DOHH2 (cell line): ENCODE measurements around the gene GOLGA6C.
A peak's percentile ranks its signal among the peaks of the same experiment; 100 is the strongest.
"Not testable (repeated sequence)": the region's sequence is repeated elsewhere in the genome, so short reads cannot be mapped to it uniquely, and the experiment has no call there.

Source experiments
- H3F3A ChIP-seq: fragments of 200-600 bp; sonication (generic), shearing (Covaris generic); 2 replicates; pipeline ENCODE4 v1.6.0; 2016; ENCODE audit warnings: antibody characterized with exemption, mild to moderate bottlenecking; ENCODE audit not compliant: control insufficient read depth, insufficient read depth
- H3K27ac ChIP-seq: fragments of 200-600 bp; sonication (generic); 2 replicates; pipeline ENCODE4 v1.5.1; 2014; ENCODE audit warnings: low read depth, mild to moderate bottlenecking, low read length, moderate library complexity
- H3K27me3 ChIP-seq: fragments of 200-600 bp; sonication (generic); 2 replicates; pipeline ENCODE4 v1.6.1; 2014; ENCODE audit warnings: mild to moderate bottlenecking, low read length, mixed read lengths; ENCODE audit not compliant: control insufficient read depth
- H3K36me3 ChIP-seq: fragments of 200-600 bp; sonication (generic); 2 replicates; pipeline ENCODE4 v1.6.1; 2014; ENCODE audit warnings: mild to moderate bottlenecking, low read length, moderate library complexity, mixed read lengths; ENCODE audit not compliant: control insufficient read depth
- H3K4me1 ChIP-seq: fragments of 200-600 bp; sonication (generic); 2 replicates; pipeline ENCODE4 v1.6.1; 2014; ENCODE audit warnings: mild to moderate bottlenecking, low read length, mixed read lengths; ENCODE audit not compliant: control insufficient read depth
- H3K4me2 ChIP-seq: fragments of 200-600 bp; sonication (generic); 2 replicates; pipeline ENCODE4 v1.6.0; 2014; ENCODE audit warnings: mild to moderate bottlenecking, low read length, moderate library complexity
- H3K4me3 ChIP-seq: fragments of 200-600 bp; sonication (generic); 2 replicates; pipeline ENCODE4 v1.5.1; 2014; ENCODE audit warnings: mild to moderate bottlenecking, low read length, mixed read lengths
- H3K79me2 ChIP-seq: fragments of 200-600 bp; sonication (generic); 2 replicates; pipeline ENCODE4 v1.6.1; 2014; ENCODE audit warnings: mild to moderate bottlenecking, low read length, mixed read lengths; ENCODE audit not compliant: control insufficient read depth
- H3K9me2 ChIP-seq: fragments of 200-600 bp; sonication (generic); replicated peaks from 2 replicates; pipeline ENCODE4 v1.6.1; 2014; ENCODE audit warnings: mild to moderate bottlenecking, low read length, mixed read lengths; ENCODE audit not compliant: control insufficient read depth
- H3K9me3 ChIP-seq: fragments of 200-600 bp; sonication (generic); 2 replicates; pipeline ENCODE4 v1.6.1; 2014; ENCODE audit warnings: antibody characterized with exemption, low read length, mixed read lengths; ENCODE audit not compliant: control insufficient read depth, insufficient read depth
- H4K20me1 ChIP-seq: fragments of 200-600 bp; sonication (generic); 2 replicates; pipeline ENCODE4 v1.6.0; 2014; ENCODE audit warnings: low read depth, mild to moderate bottlenecking, antibody characterized with exemption, low read length, moderate library complexity; ENCODE audit not compliant: control insufficient read depth, insufficient read depth
- EZH2phosphoT487 ChIP-seq: fragments of 200-600 bp; sonication (generic); IDR thresholded peaks from 2 replicates; pipeline ENCODE4 v1.6.1; 2017; ENCODE audit warnings: borderline replicate concordance, mild to moderate bottlenecking, antibody characterized with exemption, low read length, moderate library complexity, mixed read lengths
- TF ChIP-seq, protein P1 (sequence below): fragments of 200-600 bp; sonication (generic); IDR thresholded peaks from one replicate; pipeline ENCODE4 v1.5.1; 2014; ENCODE audit warnings: antibody characterized with exemption, mild to moderate bottlenecking, low read depth, low read length; ENCODE audit not compliant: poor library complexity, severe bottlenecking

GOLGA6C gene

DNA sequence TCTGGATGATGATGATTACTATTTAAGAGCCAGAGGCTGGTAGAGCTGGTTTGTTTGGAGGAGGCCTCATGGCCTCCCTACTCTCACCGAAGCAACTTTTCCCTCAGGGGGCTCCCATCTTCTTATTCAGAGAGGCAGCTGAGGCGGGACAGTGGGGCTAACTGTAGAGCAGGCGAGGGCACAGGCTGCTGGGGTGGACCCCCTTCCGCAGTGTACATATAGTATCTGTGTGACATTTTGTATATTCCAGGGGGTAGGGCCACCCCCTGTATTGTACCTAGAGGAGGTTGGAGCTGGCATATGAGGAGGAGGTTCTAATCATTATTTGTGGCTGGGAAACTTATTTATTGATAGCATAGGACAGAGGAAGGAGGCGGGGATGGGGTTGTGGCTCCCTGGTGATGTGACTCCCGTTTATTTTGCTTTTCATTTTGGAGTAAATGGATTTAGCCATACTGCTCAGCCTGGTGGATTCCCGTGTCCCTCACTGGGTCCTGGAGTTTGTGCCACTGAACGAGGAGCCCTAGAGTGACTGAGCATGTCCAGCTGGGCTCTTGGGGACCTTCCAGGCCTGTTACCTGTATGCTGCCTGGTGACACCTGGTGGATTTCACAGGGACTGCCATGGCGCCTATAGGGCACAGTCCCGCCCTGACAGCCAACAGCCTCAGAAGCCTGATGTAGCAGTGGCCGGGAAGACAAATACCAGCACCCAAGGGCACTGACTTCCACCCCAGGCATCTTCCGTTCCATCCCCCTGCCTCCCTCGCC is 40.6 kb downstream of the GOLGA6C start:
- H3K4me2 ChIP-seq = 0 out of 2 replicates have a peak overlapping the region, but pooled peaks have one; percentile 24
- not testable (repeated sequence) for H3K36me3 ChIP-seq, H3K27ac ChIP-seq, H3K27me3 ChIP-seq, H3F3A ChIP-seq, H4K20me1 ChIP-seq, H3K4me3 ChIP-seq, H3K9me3 ChIP-seq, H3K9me2 ChIP-seq, H3K79me2 ChIP-seq, H3K4me1 ChIP-seq
- TF ChIP-seq, protein P1, sequence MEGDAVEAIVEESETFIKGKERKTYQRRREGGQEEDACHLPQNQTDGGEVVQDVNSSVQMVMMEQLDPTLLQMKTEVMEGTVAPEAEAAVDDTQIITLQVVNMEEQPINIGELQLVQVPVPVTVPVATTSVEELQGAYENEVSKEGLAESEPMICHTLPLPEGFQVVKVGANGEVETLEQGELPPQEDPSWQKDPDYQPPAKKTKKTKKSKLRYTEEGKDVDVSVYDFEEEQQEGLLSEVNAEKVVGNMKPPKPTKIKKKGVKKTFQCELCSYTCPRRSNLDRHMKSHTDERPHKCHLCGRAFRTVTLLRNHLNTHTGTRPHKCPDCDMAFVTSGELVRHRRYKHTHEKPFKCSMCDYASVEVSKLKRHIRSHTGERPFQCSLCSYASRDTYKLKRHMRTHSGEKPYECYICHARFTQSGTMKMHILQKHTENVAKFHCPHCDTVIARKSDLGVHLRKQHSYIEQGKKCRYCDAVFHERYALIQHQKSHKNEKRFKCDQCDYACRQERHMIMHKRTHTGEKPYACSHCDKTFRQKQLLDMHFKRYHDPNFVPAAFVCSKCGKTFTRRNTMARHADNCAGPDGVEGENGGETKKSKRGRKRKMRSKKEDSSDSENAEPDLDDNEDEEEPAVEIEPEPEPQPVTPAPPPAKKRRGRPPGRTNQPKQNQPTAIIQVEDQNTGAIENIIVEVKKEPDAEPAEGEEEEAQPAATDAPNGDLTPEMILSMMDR = peak; percentile 26

DNA sequence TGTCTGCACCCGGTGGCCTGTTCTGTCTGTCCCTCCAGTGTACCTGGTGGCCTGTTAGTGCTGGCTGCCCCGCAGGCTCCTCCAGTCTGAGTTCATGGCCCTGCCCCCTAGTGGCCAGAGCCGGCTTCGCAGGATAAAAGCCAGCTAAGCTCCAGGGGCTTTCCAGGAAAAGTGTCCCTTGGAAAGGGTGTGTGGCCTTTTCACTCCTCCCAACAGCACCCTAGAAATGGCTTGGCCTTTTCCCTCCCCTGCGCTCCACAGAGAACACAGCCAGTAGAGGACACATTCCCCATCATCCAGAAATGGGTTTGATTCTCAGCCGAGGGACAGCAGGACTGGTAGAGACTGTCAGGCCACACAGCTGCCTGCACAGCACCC is 41.2 kb downstream of the GOLGA6C start:
- H3K4me1 ChIP-seq, H3K9me2 ChIP-seq, H3K9me3 ChIP-seq, H3K36me3 ChIP-seq, H3F3A ChIP-seq, H3K27ac ChIP-seq, H4K20me1 ChIP-seq, H3K79me2 ChIP-seq, H3K4me3 ChIP-seq, H3K27me3 ChIP-seq: not testable (repeated sequence)
- 0 out of 2 replicates have a peak overlapping the region, but pooled peaks have one; percentile 24 for H3K4me2 ChIP-seq
- TF ChIP-seq, protein P1 = peak; percentile 50

DNA sequence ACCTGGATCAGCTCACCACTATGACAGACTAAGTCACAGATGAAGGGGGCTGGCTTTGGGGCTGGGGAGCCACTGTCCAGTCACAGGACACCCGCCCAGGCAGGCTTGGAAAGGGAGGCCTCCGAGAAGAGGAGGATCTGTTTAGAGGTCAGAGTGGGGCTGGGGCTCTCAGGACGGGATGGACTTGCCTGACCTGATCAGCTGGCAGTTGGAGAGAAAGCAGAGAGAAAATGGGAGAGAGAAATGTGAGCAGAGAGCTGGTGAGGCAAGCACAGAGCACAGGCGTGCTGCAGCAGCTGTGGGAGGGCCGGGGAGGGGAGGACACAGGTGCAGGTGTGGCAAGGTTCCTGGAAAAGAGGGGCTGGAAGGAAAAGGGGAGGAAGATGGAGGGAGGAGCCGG is 41.9 kb downstream of the GOLGA6C start:
- not testable (repeated sequence) for H3K4me2 ChIP-seq, H3K9me2 ChIP-seq, H3K27ac ChIP-seq, H3K4me1 ChIP-seq, H3K9me3 ChIP-seq, H4K20me1 ChIP-seq, H3K36me3 ChIP-seq, H3F3A ChIP-seq, H3K79me2 ChIP-seq, H3K4me3 ChIP-seq
- H3K27me3 ChIP-seq = peaks cover 12% of the 10 kb centered on the region

DNA sequence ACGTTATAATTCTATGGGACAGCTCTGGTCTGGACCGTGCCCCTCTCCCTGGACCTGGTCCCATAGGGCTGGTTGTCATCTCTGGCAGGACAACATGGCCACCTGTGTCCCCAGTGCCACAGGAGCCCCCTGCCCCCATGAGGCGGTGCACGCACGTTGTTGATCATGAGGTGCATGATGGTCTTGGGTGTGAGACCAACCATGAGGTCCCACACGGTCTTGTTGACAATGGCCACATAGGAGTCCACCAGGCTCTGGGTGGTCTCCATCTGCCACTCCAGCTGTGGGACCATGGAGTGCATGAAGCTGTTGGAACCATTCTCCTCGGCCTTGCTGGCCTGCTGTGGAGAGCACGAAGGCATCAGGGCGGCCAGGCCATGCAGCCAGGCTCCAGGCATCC is 44.2 kb downstream of the GOLGA6C start:
- TF ChIP-seq EZH2phosphoT487 = no peak
- TF ChIP-seq, protein P1 = no peak
- Histone ChIP-seq H3K9me2 (no peaks in the 10 kb centered on the region), H3K9me3 (no peaks in the 10 kb centered on the region), H3K4me3 (no peak overlapping the region), H3F3A (no peaks in the 10 kb centered on the region), H3K4me2 (no peak overlapping the region), H3K27ac (no peak overlapping the region), H4K20me1 (no peaks in the 10 kb centered on the region), H3K4me1 (no peaks in the 10 kb centered on the region), H3K79me2 (no peaks in the 10 kb centered on the region), H3K36me3 (no peaks in the 10 kb centered on the region), H3K27me3 (peaks cover 25% of the 10 kb centered on the region)

DNA sequence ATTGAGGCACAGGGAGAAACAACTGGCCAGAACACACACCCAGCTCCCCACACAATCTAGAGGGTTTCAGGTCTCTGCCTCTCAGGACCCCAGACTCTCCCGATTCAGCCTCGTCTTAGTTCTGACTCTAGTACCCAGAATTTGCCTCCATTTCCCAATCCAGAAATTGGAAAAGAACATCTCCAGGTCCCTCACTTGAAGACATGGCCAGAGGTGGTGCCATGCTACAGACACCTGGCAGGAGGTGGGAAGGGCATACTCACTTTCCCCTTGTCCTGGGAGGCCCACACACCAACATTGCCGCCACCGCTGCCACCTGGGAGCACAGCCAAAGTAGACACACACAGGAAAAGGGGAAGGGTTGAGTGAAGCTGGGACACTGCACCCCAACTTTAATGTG is 44.6 kb downstream of the GOLGA6C start:
- H3K9me3 ChIP-seq, H3K4me2 ChIP-seq, H3K4me1 ChIP-seq, H3K9me2 ChIP-seq, H3K4me3 ChIP-seq, H4K20me1 ChIP-seq, H3K36me3 ChIP-seq, H3F3A ChIP-seq, H3K79me2 ChIP-seq, H3K27ac ChIP-seq: not testable (repeated sequence)
- H3K27me3 ChIP-seq = peaks cover 25% of the 10 kb centered on the region
